Endothelial cell of umbilical vein (primary cell): Measurements from ENCODE around the gene CASKIN1. TPM values are rescaled to one million over a fixed set of nuclear protein-coding genes. Genes with fewer than 3 reads are reported as not detected.

Experiments
- BruUV-seq: library from RNA; stranded (reverse); fragments of 400-500 nt; replicated peaks from 2 replicates; lab custom pipeline; 2021; lab: Mats Ljungman, UMichigan
- CTCF ChIA-PET: fragments of 300-600, 350-600 bp; sonication (Branson Sonifier 250); formaldehyde crosslinking; loops from one replicate; lab custom pipeline; 2021; ENCODE audit warnings: antibody characterized with exemption, inconsistent platforms; lab: Charles Lee
- POLR2A ChIA-PET: fragments of 300-600, 350-600 bp; sonication (Branson Sonifier 250); formaldehyde crosslinking; loops from one replicate; lab custom pipeline; 2021; ENCODE audit warnings: antibody characterized with exemption, inconsistent platforms; lab: Charles Lee
- DNase-seq: peaks from one replicate; pipeline ENCODE4 v3.0.0-alpha.2; 2011; ENCODE audit warnings: low read depth, low spot score
- FAIRE-seq: peaks from 2 replicates; lab custom pipeline; 2011; peaks lifted over from hg19 to GRCh38; lab: Jason Lieb, UNC
- H2AFZ ChIP-seq: 2 replicates; pipeline ENCODE4 v1.6.0; 2012; ENCODE audit warnings: low read depth, low read length, control low read depth, inconsistent platforms
- H3K27ac ChIP-seq: 2 replicates; pipeline ENCODE4 v1.5.1; 2011; ENCODE audit warnings: low read depth, mild to moderate bottlenecking, control low read depth, low read length, moderate library complexity; ENCODE audit not compliant: insufficient read depth
- H3K27me3 ChIP-seq, 2 experiments: 2 replicates each; pipeline versions ENCODE4 v1.6.0 to v1.6.1; 2011; ENCODE audit warnings: low read length in 2 of 2, mixed read lengths in 1 of 2; ENCODE audit not compliant: control insufficient read depth in 2 of 2, insufficient read depth in 2 of 2
- H3K36me3 ChIP-seq, 2 experiments: 2 replicates in 1 of 2; 3 replicates in 1 of 2; pipeline ENCODE4 v1.5.1; 2011; ENCODE audit warnings: low read length in 2 of 2, mild to moderate bottlenecking in 1 of 2, moderate library complexity in 1 of 2; ENCODE audit not compliant: control insufficient read depth in 2 of 2, insufficient read depth in 2 of 2; ENCODE audit errors: extremely low read depth in 1 of 2
- H3K4me1 ChIP-seq: 3 replicates; pipeline ENCODE4 v1.5.1; 2011; ENCODE audit warnings: mild to moderate bottlenecking, low read length; ENCODE audit not compliant: control insufficient read depth, insufficient read depth; ENCODE audit errors: extremely low read depth
- H3K4me2 ChIP-seq: 2 replicates; pipeline ENCODE4 v1.6.1; 2011; ENCODE audit warnings: low read length, control low read depth, mixed read lengths; ENCODE audit not compliant: insufficient read depth
- H3K4me3 ChIP-seq, 3 experiments: fragments of 200-600 bp in 1 of 3; sonication (generic), shearing (Covaris generic) in 1 of 3; replicated peaks in 1 of 3; 2 replicates each; pipeline ENCODE4 v1.5.1; 2011 to 2016; ENCODE audit warnings: control low read depth in 3 of 3, low read length in 3 of 3, mild to moderate bottlenecking in 2 of 3, inconsistent platforms in 1 of 3, low read depth in 1 of 3, moderate library complexity in 1 of 3; ENCODE audit not compliant: insufficient read depth in 1 of 3
- H3K79me2 ChIP-seq: 2 replicates; pipeline ENCODE4 v1.6.0; 2012; ENCODE audit warnings: low read length, inconsistent platforms; ENCODE audit not compliant: control insufficient read depth, insufficient read depth
- H3K9ac ChIP-seq: replicated peaks from 2 replicates; pipeline ENCODE3; 2011; ENCODE audit warnings: low read length, control low read depth; ENCODE audit not compliant: insufficient read depth; ENCODE audit errors: extremely low read depth
- H3K9me1 ChIP-seq: replicated peaks from 3 replicates; pipeline ENCODE4 v1.6.0; 2011; ENCODE audit warnings: mild to moderate bottlenecking, low read length; ENCODE audit not compliant: control insufficient read depth, insufficient read depth; ENCODE audit errors: extremely low read depth
- H3K9me3 ChIP-seq: replicated peaks from 2 replicates; pipeline ENCODE4 v1.5.1; 2012; ENCODE audit warnings: low read length, inconsistent platforms; ENCODE audit not compliant: control insufficient read depth, insufficient read depth
- H4K20me1 ChIP-seq: replicated peaks from 2 replicates; pipeline ENCODE3; 2011; ENCODE audit warnings: mild to moderate bottlenecking, low read length; ENCODE audit not compliant: control insufficient read depth, insufficient read depth; ENCODE audit errors: extremely low read depth
- CTCF ChIP-seq, 2 donors: IDR thresholded peaks; 1 replicate in 1 of 2; 2 replicates in 1 of 2; pipeline ENCODE4 v1.5.1; 2011; ENCODE audit warnings: low read length in 2 of 2, mild to moderate bottlenecking in 2 of 2, moderate library complexity in 2 of 2, control low read depth in 1 of 2, inconsistent platforms in 1 of 2, low read depth in 1 of 2; ENCODE audit not compliant: insufficient read depth in 1 of 2; ENCODE audit errors: extremely low read depth in 1 of 2
- FOS ChIP-seq: IDR thresholded peaks from 2 replicates; pipeline ENCODE4 v1.6.1; 2011; ENCODE audit warnings: mild to moderate bottlenecking, low read length, moderate library complexity, borderline replicate concordance; ENCODE audit not compliant: insufficient read depth
- GATA2 ChIP-seq: IDR thresholded peaks from 2 replicates; pipeline ENCODE4 v1.7.0; 2011; ENCODE audit warnings: low read depth, mild to moderate bottlenecking, moderate library complexity, mixed read lengths, low read length; ENCODE audit not compliant: insufficient read length, insufficient read depth
- JUN ChIP-seq: IDR thresholded peaks from 2 replicates; pipeline ENCODE4 v1.6.1; 2011; ENCODE audit warnings: borderline replicate concordance, low read depth; ENCODE audit not compliant: insufficient read length, insufficient read depth
- MYC ChIP-seq: IDR thresholded peaks from one replicate; pipeline ENCODE4 v1.6.1; 2011; ENCODE audit warnings: mild to moderate bottlenecking, low read depth, low read length
- POLR2A ChIP-seq: IDR thresholded peaks from 2 replicates; pipeline ENCODE4 v1.6.1; 2012; ENCODE audit warnings: low read depth, mild to moderate bottlenecking, control low read depth, low read length
- POLR2AphosphoS5 ChIP-seq: IDR thresholded peaks from 2 replicates; pipeline ENCODE4 v1.6.1; 2012; ENCODE audit warnings: low read depth, mild to moderate bottlenecking, control low read depth, low read length, moderate library complexity; ENCODE audit not compliant: insufficient read depth
- dilution Hi-C: fragments of 300-500 bp; cut with MboI; formaldehyde crosslinking; loops from one replicate; pipeline ENCODE4 v1.15.0; 2019; ENCODE audit warnings: low sequenced_read_pairs; ENCODE audit not compliant: extremely low pct_ligation_motif_present
- intact Hi-C: fragments of 100-400 bp; cut with micrococcal nuclease; formaldehyde crosslinking; loops from one replicate; pipeline ENCODE4 v1.10.0; 2022
- polyA plus RNA-seq, 4 experiments: library from polyadenylated mRNA; depleted of rRNA in 3 of 4; stranded (reverse) in 3 of 4; unstranded in 1 of 4; fragments of >200 nt; gene quantifications; 2 replicates each; pipeline versions ENCODE4 v1.2.1 to v1.2.3, GENCODE V29; 2011 to 2012; ENCODE audit warnings: missing spikeins in 1 of 4
- total RNA-seq: library from RNA; stranded (reverse); gene quantifications from 2 replicates; pipeline ENCODE4 v1.2.3, GENCODE V29; 2021

Gene CASKIN1
- total and polyA plus RNA-seq, 2 donors (not counting 3 experiments of a cell fraction or from before 2014, with no cell fraction given) = 0.11 to 0.58 TPM

- Histone ChIP-seq H3K36me3 (peaks cover 23 to 46% of the 10 kb centered on the region in 2 experiments), H3K27ac (no peak overlapping the region), H2AFZ (no peak overlapping the region), H3K4me3 (no peak overlapping the region), H3K9me3 (no peaks in the 10 kb centered on the region), H3K79me2 (peaks cover 35% of the 10 kb centered on the region), H3K27me3 (no peaks in the 10 kb centered on the region), H3K9ac (no peak overlapping the region), H4K20me1 (no peaks in the 10 kb centered on the region), H3K4me2 (no peak overlapping the region), H3K9me1 (no peaks in the 10 kb centered on the region), H3K4me1 (peaks cover 18% of the 10 kb centered on the region)
- ChIA-PET POLR2A (interaction anchor here (1.0 kb wide), 1 partner anchor 19 kb away, joined by 5 read pairs; the partner anchor contains the start of gene TRAF7), CTCF (interaction anchor here (1.2 kb wide), 1 partner anchor 15 kb away, joined by 3 read pairs; no protein-coding TSS in a partner anchor)
- TF ChIP-seq FOS (no peak), GATA2 (no peak)
- intact Hi-C loops = no loop called here
- DNase-seq (no peak), FAIRE-seq (no peak)
- dilution Hi-C loops = loop anchor here (25.0 kb wide), 1 partner anchor 137 kb away; the partner anchor contains the start of genes NHERF2, NTHL1 and TSC2
- no TSS peak for BruUV-seq
These were observed 21.8 kb downstream of the CASKIN1 start for GRCh38 chr16:2174396-2175131.

- Histone ChIP-seq H3K9me1 (no peaks in the 10 kb centered on the region), H4K20me1 (no peaks in the 10 kb centered on the region), H3K27ac (no peak overlapping the region), H3K27me3 (no peaks in the 10 kb centered on the region), H3K4me1 (peaks cover 24% of the 10 kb centered on the region), H3K79me2 (peaks cover 35% of the 10 kb centered on the region), H3K9me3 (no peaks in the 10 kb centered on the region), H3K4me2 (no peak overlapping the region), H3K9ac (no peak overlapping the region), H2AFZ (no peak overlapping the region), H3K4me3 (no peak overlapping the region), H3K36me3 (peaks cover 23 to 46% of the 10 kb centered on the region in 2 experiments)
- ChIA-PET CTCF (interaction anchor here (1.2 kb wide), 2 partner anchors 15 to 20 kb away, joined by 3 to 4 read pairs; no protein-coding TSS in a partner anchor), POLR2A (interaction anchor here (1.0 kb wide), 1 partner anchor 18 kb away, joined by 5 read pairs; the partner anchor contains the start of gene TRAF7)
- TF ChIP-seq POLR2AphosphoS5 = no peak
- TF ChIP-seq FOS = no peak
- no peak for TF ChIP-seq GATA2
- no peak for TF ChIP-seq JUN
- no peak for TF ChIP-seq CTCF (IDR thresholded peaks at IDR 0.05; ENCODE audit: extremely low read depth in 1 of 2, insufficient read depth in 1 of 2, low read depth in 1 of 2, low read length in 2 of 2)
- no peak for TF ChIP-seq POLR2A
- no peak for TF ChIP-seq MYC
- dilution Hi-C loops (loop anchor here (25.0 kb wide), 1 partner anchor 137 kb away; the partner anchor contains the start of genes NHERF2, NTHL1 and TSC2), intact Hi-C loops (no loop called here)
- FAIRE-seq (no peak), DNase-seq (no peak)
- no TSS peak for BruUV-seq
These were observed 22.5 kb downstream of the CASKIN1 start for GRCh38 chr16:2173916-2174315.
